Central memory CD8-positive, alpha-beta T cell (primary cell): ENCODE measurements around the gene RSPH6A.
"Not testable (repeated sequence)": the region's sequence is repeated elsewhere in the genome, so short reads cannot be mapped to it uniquely, and the experiment has no call there.

Experiments
- ATAC-seq: fragments of 150-1000 bp; cut with Tn5 transposase; replicated peaks from 2 replicates; pipeline ENCODE4 v1.10.0; 2022; ENCODE audit warnings: mild to moderate bottlenecking, moderate FRiP score, moderate number of reproducible peaks; ENCODE audit not compliant: poor library complexity, severe bottlenecking; ENCODE audit errors: extremely low read depth
- DNase-seq, 2 donors: peaks; one replicate each; pipeline ENCODE4 v3.0.0; 2021; ENCODE audit warnings: low spot score in 2 of 2
- H3K27ac Mint-ChIP-seq: one replicate; pipeline ENCODE4 v1.8.0; 2022; ENCODE audit warnings: low read depth, mild to moderate bottlenecking, moderate library complexity, mixed read lengths
- H3K27me3 Mint-ChIP-seq: one replicate; pipeline ENCODE4 v1.8.0; 2022; ENCODE audit warnings: mixed read lengths
- H3K36me3 Mint-ChIP-seq: one replicate; pipeline ENCODE4 v1.8.0; 2022; ENCODE audit warnings: mild to moderate bottlenecking, moderate library complexity, mixed read lengths; ENCODE audit not compliant: insufficient read depth
- H3K4me1 Mint-ChIP-seq: one replicate; pipeline ENCODE4 v1.8.0; 2022; ENCODE audit warnings: mixed read lengths
- H3K4me3 Mint-ChIP-seq: one replicate; pipeline ENCODE4 v1.8.0; 2022; ENCODE audit warnings: mild to moderate bottlenecking, moderate library complexity, mixed read lengths
- H3K9me3 Mint-ChIP-seq: one replicate; pipeline ENCODE4 v1.8.0; 2022; ENCODE audit warnings: mixed read lengths

RSPH6A gene

DNA sequence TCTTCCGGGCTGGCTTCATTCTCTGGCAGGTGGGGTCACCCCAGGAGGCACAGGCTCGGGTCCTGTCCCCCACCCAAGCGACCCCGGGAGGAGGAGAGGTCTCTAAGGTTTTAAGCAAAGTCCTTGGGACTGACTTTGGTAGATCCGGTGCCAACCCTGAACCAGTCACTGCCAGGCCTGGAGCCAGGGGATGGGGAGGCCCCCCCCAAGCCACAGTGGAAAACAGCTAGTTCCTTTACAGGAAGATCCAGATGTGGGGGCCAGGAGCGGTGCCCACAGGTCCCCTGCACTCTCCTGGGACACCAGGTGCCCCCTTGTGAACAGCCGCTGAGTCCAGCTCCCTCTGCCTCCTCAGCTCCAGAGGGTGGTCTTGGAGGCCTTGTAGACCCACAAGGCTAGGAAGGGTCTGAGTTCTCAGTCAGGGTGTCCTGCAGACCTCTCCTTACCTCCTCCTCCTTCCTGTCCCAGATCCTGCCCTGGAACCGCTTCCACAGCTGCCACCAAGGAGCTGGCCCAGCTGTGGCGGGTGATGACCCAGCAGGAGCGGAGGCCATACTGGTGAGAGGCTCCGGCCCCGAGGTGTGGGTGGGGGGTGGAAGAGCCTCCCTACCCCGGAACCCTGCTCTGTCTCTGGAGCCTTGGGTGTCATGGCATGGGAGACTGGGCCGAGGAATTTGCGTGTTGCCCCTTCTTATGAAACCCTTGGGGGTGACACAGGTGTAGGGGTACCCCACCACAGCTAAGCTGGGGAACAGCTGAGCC is 52.1 kb downstream of the RSPH6A start:
- Mint-ChIP-seq H3K27me3 (peaks cover 8% of the 10 kb centered on the region), H3K4me1 (no peaks in the 10 kb centered on the region), H3K4me3 (no peak overlapping the region), H3K36me3 (peaks cover 5% of the 10 kb centered on the region), H3K27ac (no peak overlapping the region), H3K9me3 (no peaks in the 10 kb centered on the region)
- DNase-seq, result no peak
- no peak for ATAC-seq

DNA sequence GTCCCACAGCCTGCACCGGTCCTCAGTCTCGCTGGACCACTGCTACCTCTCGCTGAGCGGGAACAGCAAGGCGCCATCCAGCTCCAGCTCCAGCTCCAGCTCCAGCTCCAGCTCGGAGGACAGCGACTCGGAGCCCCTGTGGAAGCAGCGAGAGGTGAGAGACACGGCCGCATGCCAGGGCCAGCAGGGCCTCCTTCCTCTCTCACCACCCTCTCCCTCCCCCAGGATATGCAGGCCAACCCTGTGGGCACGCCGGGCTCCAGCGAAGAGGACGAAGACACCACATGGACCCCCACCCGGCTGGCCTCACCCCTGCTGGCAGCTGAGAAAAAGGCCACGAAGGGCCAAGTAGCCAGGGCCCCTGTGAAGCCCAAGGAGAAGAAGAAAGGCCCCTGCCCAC is 53.4 kb downstream of the RSPH6A start:
- H3K9me3 Mint-ChIP-seq, result no peaks in the 10 kb centered on the region
- no peak for DNase-seq

GRCh38 chr19:45758921-45759320 is 56.2 kb downstream of the RSPH6A start:
- DNase-seq (no peak), ATAC-seq (no peak)
- H3K4me1 Mint-ChIP-seq, result no peaks in the 10 kb centered on the region
- H3K36me3 Mint-ChIP-seq, result no peaks in the 10 kb centered on the region
- H3K9me3 Mint-ChIP-seq, result no peaks in the 10 kb centered on the region
- H3K4me3 Mint-ChIP-seq, result no peak overlapping the region
- no peaks in the 10 kb centered on the region for H3K27me3 Mint-ChIP-seq
- H3K27ac Mint-ChIP-seq, result no peak overlapping the region

More for the DNA sequence above, 53.4 kb downstream of the RSPH6A start:
- Mint-ChIP-seq H3K36me3 (peaks cover 2% of the 10 kb centered on the region), H3K27me3 (peaks cover 8% of the 10 kb centered on the region), H3K27ac (no peak overlapping the region), H3K4me3 (no peak overlapping the region), H3K4me1 (no peaks in the 10 kb centered on the region)
- ATAC-seq, result no peak

DNA sequence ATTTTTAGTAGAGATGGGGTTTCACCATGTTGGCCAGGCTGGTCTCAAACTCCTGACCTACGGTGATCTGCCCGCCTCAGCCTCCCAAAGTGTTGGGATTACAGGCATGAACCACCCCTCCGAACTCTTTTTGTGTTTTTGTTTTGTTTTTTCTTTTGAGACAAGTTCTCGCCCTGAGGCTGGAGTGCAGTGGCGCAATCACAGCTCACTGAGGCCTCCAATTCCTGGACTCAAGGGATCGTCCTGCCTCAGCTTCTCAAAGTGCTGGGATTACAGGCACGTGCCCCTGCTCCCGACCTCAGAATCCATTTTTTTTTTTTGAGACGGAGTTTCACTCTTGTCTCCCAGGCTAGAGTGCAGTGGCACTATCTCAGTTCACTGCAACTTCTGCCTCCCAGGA is 57.4 kb downstream of the RSPH6A start:
- Mint-ChIP-seq H3K4me1 (no peaks in the 10 kb centered on the region), H3K36me3 (no peaks in the 10 kb centered on the region), H3K4me3 (no peak overlapping the region), H3K27ac (no peak overlapping the region), H3K27me3 (no peaks in the 10 kb centered on the region), H3K9me3 (no peaks in the 10 kb centered on the region)
- DNase-seq (no peak), ATAC-seq (no peak)

DNA sequence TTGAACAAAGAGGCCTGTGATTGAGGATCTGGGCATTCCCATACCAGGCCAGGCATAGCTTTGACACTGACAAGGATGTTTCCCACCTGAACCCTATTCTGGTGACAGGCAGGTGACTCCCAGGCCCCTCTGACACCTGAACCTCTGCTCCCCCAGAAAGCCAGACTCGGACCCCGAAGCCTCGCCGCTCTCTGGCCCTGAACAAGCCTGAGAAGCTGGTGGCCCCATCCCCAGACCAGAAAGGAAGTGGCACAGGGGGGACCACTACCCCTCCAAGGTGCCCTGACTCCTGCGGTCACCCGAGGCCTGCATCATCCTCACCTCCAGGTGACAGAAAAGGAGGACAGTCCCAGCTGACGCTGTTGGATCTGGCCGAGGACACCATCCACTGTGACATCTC is 60.8 kb downstream of the RSPH6A start:
- Mint-ChIP-seq H3K36me3 (no peaks in the 10 kb centered on the region), H3K4me1 (no peaks in the 10 kb centered on the region), H3K27ac (no peak overlapping the region), H3K9me3 (no peaks in the 10 kb centered on the region), H3K4me3 (no peak overlapping the region), H3K27me3 (no peaks in the 10 kb centered on the region)
- DNase-seq (no peak), ATAC-seq (no peak)

DNA sequence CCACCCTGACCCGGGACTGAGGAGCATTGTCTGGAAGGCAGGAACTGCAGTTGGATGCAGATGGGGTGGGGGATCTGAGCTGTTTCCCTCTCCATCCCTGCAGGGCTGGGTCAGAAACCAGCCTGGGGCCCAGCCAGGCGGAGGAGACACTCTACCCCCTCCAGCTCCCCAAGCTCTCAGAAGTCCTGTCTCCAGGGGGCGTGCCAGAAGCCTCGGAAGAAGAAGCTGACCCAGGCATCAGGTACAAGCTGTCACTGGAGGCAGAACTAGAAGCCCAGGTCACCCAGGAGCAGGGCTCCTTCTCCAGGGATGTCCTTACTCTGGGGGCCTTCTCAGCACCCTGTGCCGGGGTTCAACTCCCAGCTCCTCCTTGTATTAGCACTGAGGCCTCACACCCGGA is 61.6 kb downstream of the RSPH6A start:
- H3K4me1 Mint-ChIP-seq, result no peaks in the 10 kb centered on the region
- no peaks in the 10 kb centered on the region for H3K9me3 Mint-ChIP-seq
- no peaks in the 10 kb centered on the region for H3K27me3 Mint-ChIP-seq
- no peak for ATAC-seq
- no peak overlapping the region for H3K4me3 Mint-ChIP-seq
- no peak overlapping the region for H3K27ac Mint-ChIP-seq
- H3K36me3 Mint-ChIP-seq, result no peaks in the 10 kb centered on the region
- DNase-seq, result no peak

DNA sequence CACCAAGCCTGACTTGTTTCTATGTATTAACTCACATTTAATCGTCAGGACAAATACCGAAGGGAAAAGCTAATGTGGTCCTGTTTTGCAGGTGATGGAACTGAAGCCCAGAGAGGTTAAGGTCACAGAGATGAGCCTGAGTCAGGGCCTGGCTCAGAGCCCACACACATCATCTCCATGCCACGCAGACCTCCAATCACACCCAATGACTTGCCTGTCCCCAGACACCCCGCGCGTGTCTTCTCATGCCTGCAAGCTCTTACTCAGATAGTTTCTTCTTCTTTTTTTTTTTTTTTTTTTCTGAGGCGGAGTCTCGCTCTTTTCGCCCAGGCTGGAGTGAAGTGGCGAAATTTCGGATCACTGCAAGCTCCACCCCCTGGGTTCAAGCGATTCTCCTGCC is 62.5 kb downstream of the RSPH6A start:
- Mint-ChIP-seq H3K36me3 (no peaks in the 10 kb centered on the region), H3K27ac (no peak overlapping the region), H3K4me3 (no peak overlapping the region), H3K27me3 (peaks cover under 1% of the 10 kb centered on the region), H3K9me3 (no peaks in the 10 kb centered on the region), H3K4me1 (no peaks in the 10 kb centered on the region)
- ATAC-seq (no peak), DNase-seq (no peak)

DNA sequence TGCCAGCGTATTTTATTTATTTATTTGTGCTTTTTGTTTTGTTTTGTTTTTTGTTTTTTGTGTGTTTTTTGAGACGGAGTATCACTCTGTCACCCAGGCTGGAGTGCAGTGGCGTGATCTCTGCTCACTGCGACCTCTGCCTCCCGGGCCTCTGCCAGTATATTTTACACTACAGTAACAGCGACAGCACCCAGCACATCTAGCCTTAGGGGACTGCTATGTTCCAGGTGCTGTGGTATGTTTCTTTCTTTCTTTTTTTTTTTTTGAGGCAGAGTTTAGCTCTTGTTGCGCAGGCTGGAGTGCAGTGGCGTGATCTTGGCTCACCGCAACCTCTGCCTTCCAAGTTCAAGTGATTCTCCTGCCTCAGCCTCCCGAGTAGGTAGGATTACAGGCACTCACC is 63.6 kb downstream of the RSPH6A start:
- H3K4me3 Mint-ChIP-seq, H3K9me3 Mint-ChIP-seq, H3K27ac Mint-ChIP-seq, DNase-seq, H3K4me1 Mint-ChIP-seq, ATAC-seq, H3K36me3 Mint-ChIP-seq: not testable (repeated sequence)
- H3K27me3 Mint-ChIP-seq, result peaks cover 10% of the 10 kb centered on the region

GRCh38 chr19:45747513-45747912 is 67.6 kb downstream of the RSPH6A start:
- Mint-ChIP-seq H3K4me1 (no peaks in the 10 kb centered on the region), H3K4me3 (no peak overlapping the region), H3K9me3 (no peaks in the 10 kb centered on the region), H3K27me3 (peaks cover 26% of the 10 kb centered on the region), H3K27ac (no peak overlapping the region), H3K36me3 (peaks cover 3% of the 10 kb centered on the region)
- no peak for DNase-seq
- ATAC-seq, result no peak

- Mint-ChIP-seq H3K36me3 (peaks cover 3% of the 10 kb centered on the region), H3K27me3 (peaks cover 30% of the 10 kb centered on the region)
Measured at GRCh38 chr19:45746866-45747265, 68.2 kb downstream of the RSPH6A start.

More at GRCh38 chr19:45746866-45747265, 68.2 kb downstream of the RSPH6A start:
- Mint-ChIP-seq H3K4me1 (no peaks in the 10 kb centered on the region), H3K9me3 (no peaks in the 10 kb centered on the region), H3K4me3 (no peak overlapping the region), H3K27ac (no peak overlapping the region)
- DNase-seq (no peak), ATAC-seq (no peak)
